H9 (cell line): Measurements from ENCODE around the gene TRIO. TPM values are rescaled to one million over a fixed set of nuclear protein-coding genes. Genes with fewer than 3 reads are reported as not detected.

ENCODE experiments used
- DNase-seq: peaks from one replicate; pipeline ENCODE4 v3.0.0-alpha.2; 2017
- H2AFZ ChIP-seq: one replicate; pipeline ENCODE4 v1.6.1; 2013; ENCODE audit warnings: mild to moderate bottlenecking, low read length, control low read depth, moderate library complexity
- H2AK5ac ChIP-seq: 2 replicates; pipeline ENCODE4 v1.6.1; 2013; ENCODE audit warnings: low read length, control low read depth, mixed read lengths; ENCODE audit not compliant: insufficient read length
- H2BK120ac ChIP-seq: one replicate; pipeline ENCODE4 v1.6.1; 2013; ENCODE audit warnings: low read depth, mild to moderate bottlenecking, low read length, control low read depth, inconsistent platforms; ENCODE audit not compliant: poor library complexity, severe bottlenecking
- H2BK12ac ChIP-seq: 2 replicates; pipeline ENCODE4 v1.6.1; 2013; ENCODE audit warnings: low read length, control low read depth, mixed read lengths, low read depth; ENCODE audit not compliant: insufficient read length
- H2BK15ac ChIP-seq: 2 replicates; pipeline ENCODE4 v1.6.1; 2013; ENCODE audit warnings: low read depth, low read length, control low read depth
- H2BK20ac ChIP-seq: one replicate; pipeline ENCODE4 v1.6.1; 2013; ENCODE audit warnings: low read depth, mild to moderate bottlenecking, low read length, control low read depth, inconsistent platforms; ENCODE audit not compliant: poor library complexity, severe bottlenecking
- H2BK5ac ChIP-seq: 2 replicates; pipeline ENCODE4 v1.6.1; 2013; ENCODE audit warnings: low read length, control low read depth, mixed read lengths; ENCODE audit not compliant: insufficient read length
- H3K14ac ChIP-seq: 2 replicates; pipeline ENCODE4 v1.6.1; 2013; ENCODE audit warnings: low read length, control low read depth; ENCODE audit not compliant: insufficient read depth
- H3K18ac ChIP-seq: 2 replicates; pipeline ENCODE4 v1.6.1; 2013; ENCODE audit warnings: low read depth, mild to moderate bottlenecking, mixed read lengths, low read length, control low read depth; ENCODE audit not compliant: insufficient read length
- H3K23ac ChIP-seq: 2 replicates; pipeline ENCODE4 v1.6.1; 2013; ENCODE audit warnings: low read length, control low read depth, mixed read lengths, low read depth; ENCODE audit not compliant: insufficient read length
- H3K23me2 ChIP-seq: 2 replicates; pipeline ENCODE4 v1.6.1; 2013; ENCODE audit warnings: low read depth, mild to moderate bottlenecking, mixed read lengths, low read length, control low read depth; ENCODE audit not compliant: insufficient read length, poor library complexity, severe bottlenecking
- H3K27ac ChIP-seq: 2 replicates; pipeline ENCODE4 v1.5.1; 2013; ENCODE audit warnings: low read length, control low read depth, mixed read lengths, low read depth; ENCODE audit not compliant: insufficient read length
- H3K27me3 ChIP-seq: 2 replicates; pipeline ENCODE4 v1.6.1; 2013; ENCODE audit warnings: low read length, control low read depth, inconsistent platforms; ENCODE audit not compliant: insufficient read depth
- H3K4ac ChIP-seq: 2 replicates; pipeline ENCODE4 v1.6.1; 2013; ENCODE audit warnings: low read depth, mild to moderate bottlenecking, control low read depth, inconsistent platforms, low read length, moderate library complexity
- H3K4me1 ChIP-seq: 2 replicates; pipeline ENCODE4 v1.6.1; 2013; ENCODE audit warnings: low read length, control low read depth, inconsistent platforms; ENCODE audit not compliant: insufficient read depth
- H3K4me2 ChIP-seq: 2 replicates; pipeline ENCODE4 v1.6.1; 2013; ENCODE audit warnings: low read length, control low read depth, mixed read lengths; ENCODE audit not compliant: insufficient read length, insufficient read depth
- H3K56ac ChIP-seq: 2 replicates; pipeline ENCODE4 v1.6.1; 2013; ENCODE audit warnings: low read depth, mild to moderate bottlenecking, mixed read lengths, low read length, control low read depth; ENCODE audit not compliant: insufficient read length
- H3K79me1 ChIP-seq: 2 replicates; pipeline ENCODE4 v1.6.1; 2013; ENCODE audit warnings: low read depth, mild to moderate bottlenecking, moderate library complexity, low read length, control low read depth, inconsistent platforms; ENCODE audit not compliant: insufficient read depth, poor library complexity, severe bottlenecking
- H3K79me2 ChIP-seq: 2 replicates; pipeline ENCODE4 v1.6.1; 2013; ENCODE audit warnings: low read length, control low read depth, inconsistent platforms; ENCODE audit not compliant: insufficient read depth
- H3K9ac ChIP-seq: 2 replicates; pipeline ENCODE4 v1.6.1; 2013; ENCODE audit warnings: low read length, control low read depth, mixed read lengths; ENCODE audit not compliant: insufficient read length; ENCODE audit errors: extremely low read depth
- H3K9me3 ChIP-seq: one replicate; pipeline ENCODE4 v1.6.1; 2013; ENCODE audit warnings: low read depth, low read length, inconsistent platforms; ENCODE audit not compliant: control insufficient read depth
- H3T11ph ChIP-seq: one replicate; pipeline ENCODE4 v1.6.1; 2013; ENCODE audit warnings: mild to moderate bottlenecking, low read length, control low read depth, inconsistent platforms
- H4K20me1 ChIP-seq: one replicate; pipeline ENCODE4 v1.6.1; 2013; ENCODE audit not compliant: control insufficient read depth, insufficient read length, insufficient read depth
- H4K5ac ChIP-seq: 2 replicates; pipeline ENCODE4 v1.6.1; 2013; ENCODE audit warnings: low read depth, mild to moderate bottlenecking, mixed read lengths, low read length, control low read depth; ENCODE audit not compliant: insufficient read length
- H4K8ac ChIP-seq: replicated peaks from 2 replicates; pipeline ENCODE4 v1.6.1; 2013; ENCODE audit warnings: low read length, control low read depth, mixed read lengths, low read depth; ENCODE audit not compliant: insufficient read length
- H4K91ac ChIP-seq: 2 replicates; pipeline ENCODE4 v1.6.1; 2013; ENCODE audit warnings: low read depth, mild to moderate bottlenecking, moderate library complexity, mixed read lengths, low read length, control low read depth; ENCODE audit not compliant: insufficient read length
- H3K27ac Mint-ChIP-seq, 3 experiments: 2 replicates in 2 of 3; 3 replicates in 1 of 3; pipeline ENCODE4 v1.8.0; 2020 to 2021; ENCODE audit warnings: mixed read lengths in 3 of 3, mild to moderate bottlenecking in 1 of 3, moderate library complexity in 1 of 3
- H3K27me3 Mint-ChIP-seq: 2 replicates; pipeline ENCODE4 v1.8.0; 2021; ENCODE audit warnings: low read depth, mild to moderate bottlenecking, moderate library complexity, mixed read lengths
- H3K36me3 Mint-ChIP-seq, 3 experiments: 2 replicates in 2 of 3; 3 replicates in 1 of 3; pipeline ENCODE4 v1.8.0; 2020 to 2021; ENCODE audit warnings: low read depth in 3 of 3, mixed read lengths in 3 of 3; ENCODE audit not compliant: insufficient read depth in 1 of 3
- H3K4me1 Mint-ChIP-seq, 2 experiments: 2 replicates each; pipeline ENCODE4 v1.8.0; 2020; ENCODE audit warnings: mixed read lengths in 2 of 2
- H3K4me3 Mint-ChIP-seq, 2 experiments: 2 replicates in 1 of 2; 3 replicates in 1 of 2; pipeline ENCODE4 v1.8.0; 2020 to 2021; ENCODE audit warnings: mild to moderate bottlenecking in 2 of 2, mixed read lengths in 2 of 2, moderate library complexity in 1 of 2
- H3K9me3 Mint-ChIP-seq, 2 experiments: 2 replicates in 1 of 2; 3 replicates in 1 of 2; pipeline ENCODE4 v1.8.0; 2020; ENCODE audit warnings: mild to moderate bottlenecking in 2 of 2, mixed read lengths in 2 of 2, moderate library complexity in 1 of 2
- CTCF ChIP-seq: fragments of 200-600 bp; sonication (generic); conservative IDR thresholded peaks from 3 replicates; pipeline ENCODE4 v1.8.0; 2021; ENCODE audit warnings: antibody characterized with exemption, mild to moderate bottlenecking
- WGBS: extraction: QIAGEN DNeasy Blood & Tissue Kit; methylation state at CpG from one replicate; pipeline ENCODE4 v1.1.7; 2013; ENCODE audit warnings: missing lambda C conversion rate, low lambda C conversion rate, mixed read lengths; ENCODE audit not compliant: insufficient read length; ENCODE audit errors: extremely low coverage; 5-methylcytosine and 5-hydroxymethylcytosine counted together
- total RNA-seq: library from RNA; stranded (reverse); gene quantifications from 2 replicates; pipeline ENCODE4 v1.2.1, GENCODE V29; 2021

Gene TRIO
- total RNA-seq, 1 experiment from 2014 or later, result 87.8 TPM

GRCh38 chr5:14467886-14468285 is 324.7 kb downstream of the TRIO start:
- Histone ChIP-seq H2BK12ac (no peak overlapping the region), H3K23me2 (no peaks in the 10 kb centered on the region), H2BK20ac (no peak overlapping the region), H3K9ac (no peak overlapping the region), H2BK15ac (no peak overlapping the region), H3K4me2 (no peak overlapping the region), H3K4me1 (no peaks in the 10 kb centered on the region; the same call in 1 of the 2 replicates), H2AK5ac (no peak overlapping the region), H4K5ac (no peak overlapping the region), H3T11ph (no peak overlapping the region), H3K18ac (no peak overlapping the region), H2BK120ac (no peak overlapping the region), H3K4ac (no peak overlapping the region), H4K8ac (no peak overlapping the region), H2BK5ac (no peak overlapping the region), H3K23ac (no peak overlapping the region), H4K91ac (no peak overlapping the region), H3K79me2 (no peaks in the 10 kb centered on the region), H3K56ac (no peak overlapping the region), H4K20me1 (no peaks in the 10 kb centered on the region), H3K27me3 (no peaks in the 10 kb centered on the region), H2AFZ (no peak overlapping the region), H3K14ac (no peak overlapping the region), H3K79me1 (no peaks in the 10 kb centered on the region), H3K9me3 (no peaks in the 10 kb centered on the region), H3K27ac (no peak overlapping the region)
- no peak for DNase-seq
- WGBS, result no CpG with 5 or more reads among the region's 5 CpGs
- H3K27ac Mint-ChIP-seq, result no peak overlapping the region
- TF ChIP-seq CTCF, result no peak
- H3K4me1 Mint-ChIP-seq, result peaks cover 8 to 9% of the 10 kb centered on the region in 2 experiments
- H3K9me3 Mint-ChIP-seq, result no peaks in the 10 kb centered on the region
- peaks cover 8 to 43% (median 35%) of the 10 kb centered on the region in 3 experiments; a peak in 6 of 7 replicates for H3K36me3 Mint-ChIP-seq
- H3K27me3 Mint-ChIP-seq, result no peaks in the 10 kb centered on the region
- no peak overlapping the region for H3K4me3 Mint-ChIP-seq
